PFSK-1 (cell line): ENCODE data around the gene MTSS2.

Experiments used
- FOXP2 ChIP-seq: optimal IDR thresholded peaks from 2 replicates; pipeline ENCODE3; 2011; ENCODE audit warnings: borderline replicate concordance, control low read depth, inconsistent platforms; ENCODE audit not compliant: insufficient read depth; ENCODE audit errors: extremely low read length, extremely low read depth
- POLR2AphosphoS5 ChIP-seq: IDR thresholded peaks from 2 replicates; pipeline ENCODE4 v1.6.1; 2012; ENCODE audit warnings: low read depth, mild to moderate bottlenecking, control low read depth, low read length, moderate library complexity
- SIN3A ChIP-seq: IDR thresholded peaks from 2 replicates; pipeline ENCODE4 v1.6.1; 2012; ENCODE audit warnings: mild to moderate bottlenecking, low read length, moderate library complexity, borderline replicate concordance; ENCODE audit not compliant: insufficient read depth
- TAF1 ChIP-seq: IDR thresholded peaks from 2 replicates; pipeline ENCODE4 v1.6.1; 2012; ENCODE audit warnings: low read length, control low read depth, borderline replicate concordance; ENCODE audit not compliant: insufficient read depth
- TF ChIP-seq, protein P1 (sequence below), 2 experiments: IDR thresholded peaks; 2 replicates each; pipeline versions ENCODE4 v1.6.1 to v1.8.0; 2011 to 2012; ENCODE audit warnings: low read depth in 2 of 2, low read length in 2 of 2, control low read depth in 1 of 2, inconsistent platforms in 1 of 2, mild to moderate bottlenecking in 1 of 2, moderate library complexity in 1 of 2; ENCODE audit not compliant: insufficient read depth in 1 of 2

GRCh38 chr16:70701036-70701435, 15.2 kb upstream of the MTSS2 start:
- TF ChIP-seq TAF1: no peak
- TF ChIP-seq, protein P1, sequence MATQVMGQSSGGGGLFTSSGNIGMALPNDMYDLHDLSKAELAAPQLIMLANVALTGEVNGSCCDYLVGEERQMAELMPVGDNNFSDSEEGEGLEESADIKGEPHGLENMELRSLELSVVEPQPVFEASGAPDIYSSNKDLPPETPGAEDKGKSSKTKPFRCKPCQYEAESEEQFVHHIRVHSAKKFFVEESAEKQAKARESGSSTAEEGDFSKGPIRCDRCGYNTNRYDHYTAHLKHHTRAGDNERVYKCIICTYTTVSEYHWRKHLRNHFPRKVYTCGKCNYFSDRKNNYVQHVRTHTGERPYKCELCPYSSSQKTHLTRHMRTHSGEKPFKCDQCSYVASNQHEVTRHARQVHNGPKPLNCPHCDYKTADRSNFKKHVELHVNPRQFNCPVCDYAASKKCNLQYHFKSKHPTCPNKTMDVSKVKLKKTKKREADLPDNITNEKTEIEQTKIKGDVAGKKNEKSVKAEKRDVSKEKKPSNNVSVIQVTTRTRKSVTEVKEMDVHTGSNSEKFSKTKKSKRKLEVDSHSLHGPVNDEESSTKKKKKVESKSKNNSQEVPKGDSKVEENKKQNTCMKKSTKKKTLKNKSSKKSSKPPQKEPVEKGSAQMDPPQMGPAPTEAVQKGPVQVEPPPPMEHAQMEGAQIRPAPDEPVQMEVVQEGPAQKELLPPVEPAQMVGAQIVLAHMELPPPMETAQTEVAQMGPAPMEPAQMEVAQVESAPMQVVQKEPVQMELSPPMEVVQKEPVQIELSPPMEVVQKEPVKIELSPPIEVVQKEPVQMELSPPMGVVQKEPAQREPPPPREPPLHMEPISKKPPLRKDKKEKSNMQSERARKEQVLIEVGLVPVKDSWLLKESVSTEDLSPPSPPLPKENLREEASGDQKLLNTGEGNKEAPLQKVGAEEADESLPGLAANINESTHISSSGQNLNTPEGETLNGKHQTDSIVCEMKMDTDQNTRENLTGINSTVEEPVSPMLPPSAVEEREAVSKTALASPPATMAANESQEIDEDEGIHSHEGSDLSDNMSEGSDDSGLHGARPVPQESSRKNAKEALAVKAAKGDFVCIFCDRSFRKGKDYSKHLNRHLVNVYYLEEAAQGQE (IDR thresholded peaks at IDR 0.05; ENCODE audit: insufficient read depth in 1 of 2, low read depth in 2 of 2, low read length in 2 of 2): no peak
- TF ChIP-seq POLR2AphosphoS5: no peak
- no peak for TF ChIP-seq SIN3A
- TF ChIP-seq FOXP2: no peak
